Measurements from ENCODE around the gene HOOK2.

Gene HOOK2

DNA sequence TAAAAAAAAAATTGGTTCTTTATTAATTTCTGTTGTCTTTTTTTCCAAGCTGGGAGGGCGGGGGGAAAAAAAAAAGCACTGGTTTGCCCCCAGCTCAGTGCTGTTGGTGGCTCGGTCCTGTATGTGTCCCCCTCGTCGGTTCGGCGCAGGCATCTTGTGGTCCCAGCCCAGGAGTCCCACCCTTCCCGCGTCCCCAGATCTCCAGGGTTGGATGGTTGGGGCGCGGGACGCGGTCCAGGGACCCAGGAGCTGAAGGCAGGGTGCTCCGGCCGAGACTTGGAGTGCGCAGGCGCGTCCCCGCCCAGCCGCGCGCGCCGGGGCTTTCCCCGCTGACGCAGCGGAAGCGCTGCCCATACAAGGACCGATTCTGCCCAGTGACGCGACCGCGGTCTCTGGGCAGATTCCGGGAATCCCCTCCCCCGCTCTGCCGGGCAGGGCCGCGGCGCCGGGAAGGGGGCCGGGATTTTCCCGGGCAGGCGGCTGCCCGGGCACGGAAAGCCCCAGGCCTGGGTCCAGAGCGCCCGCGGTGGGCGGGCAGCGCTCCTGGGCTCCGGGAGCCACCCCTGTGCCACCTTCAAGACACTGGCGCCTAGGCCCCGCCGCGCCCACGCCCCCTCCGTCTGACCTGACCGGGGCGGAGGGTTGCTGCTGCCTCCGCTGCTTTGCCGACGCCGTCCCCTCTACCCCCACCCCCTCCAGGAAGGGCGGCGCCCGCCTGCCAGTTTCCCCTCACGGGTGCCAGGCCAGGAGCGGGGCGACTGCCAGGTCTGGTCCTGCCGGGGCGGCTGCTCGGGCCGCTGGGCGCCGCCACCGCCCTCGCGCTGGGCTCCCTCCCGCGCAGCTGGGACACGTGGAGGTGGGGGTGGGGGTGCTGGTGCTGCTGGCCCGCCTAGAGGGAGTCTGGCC is 18.2 kb upstream of the HOOK2 start:
- peak; percentile 92 to 94 for DNase-seq

DNA sequence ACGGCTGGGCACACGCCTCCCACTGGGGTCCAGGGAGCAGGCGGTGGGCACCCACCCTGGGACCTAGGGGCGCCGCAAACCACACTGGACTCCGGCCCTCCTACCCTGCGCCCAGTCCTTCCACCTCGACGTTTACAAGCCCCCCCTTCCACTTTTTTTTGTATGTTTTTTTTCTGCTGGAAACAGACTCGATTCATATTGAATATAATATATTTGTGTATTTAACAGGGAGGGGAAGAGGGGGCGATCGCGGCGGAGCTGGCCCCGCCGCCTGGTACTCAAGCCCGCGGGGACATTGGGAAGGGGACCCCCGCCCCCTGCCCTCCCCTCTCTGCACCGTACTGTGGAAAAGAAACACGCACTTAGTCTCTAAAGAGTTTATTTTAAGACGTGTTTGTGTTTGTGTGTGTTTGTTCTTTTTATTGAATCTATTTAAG is 17.5 kb upstream of the HOOK2 start:
- no peak for DNase-seq

DNA sequence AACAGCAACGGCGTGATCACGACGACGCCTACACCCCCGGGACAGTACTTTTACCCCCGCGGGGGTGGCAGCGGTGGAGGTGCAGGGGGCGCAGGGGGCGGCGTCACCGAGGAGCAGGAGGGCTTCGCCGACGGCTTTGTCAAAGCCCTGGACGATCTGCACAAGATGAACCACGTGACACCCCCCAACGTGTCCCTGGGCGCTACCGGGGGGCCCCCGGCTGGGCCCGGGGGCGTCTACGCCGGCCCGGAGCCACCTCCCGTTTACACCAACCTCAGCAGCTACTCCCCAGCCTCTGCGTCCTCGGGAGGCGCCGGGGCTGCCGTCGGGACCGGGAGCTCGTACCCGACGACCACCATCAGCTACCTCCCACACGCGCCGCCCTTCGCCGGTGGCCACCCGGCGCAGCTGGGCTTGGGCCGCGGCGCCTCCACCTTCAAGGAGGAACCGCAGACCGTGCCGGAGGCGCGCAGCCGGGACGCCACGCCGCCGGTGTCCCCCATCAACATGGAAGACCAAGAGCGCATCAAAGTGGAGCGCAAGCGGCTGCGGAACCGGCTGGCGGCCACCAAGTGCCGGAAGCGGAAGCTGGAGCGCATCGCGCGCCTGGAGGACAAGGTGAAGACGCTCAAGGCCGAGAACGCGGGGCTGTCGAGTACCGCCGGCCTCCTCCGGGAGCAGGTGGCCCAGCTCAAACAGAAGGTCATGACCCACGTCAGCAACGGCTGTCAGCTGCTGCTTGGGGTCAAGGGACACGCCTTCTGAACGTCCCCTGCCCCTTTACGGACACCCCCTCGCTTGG is 16.9 kb upstream of the HOOK2 start:
- peak; percentile 77 to 78 for DNase-seq

DNA sequence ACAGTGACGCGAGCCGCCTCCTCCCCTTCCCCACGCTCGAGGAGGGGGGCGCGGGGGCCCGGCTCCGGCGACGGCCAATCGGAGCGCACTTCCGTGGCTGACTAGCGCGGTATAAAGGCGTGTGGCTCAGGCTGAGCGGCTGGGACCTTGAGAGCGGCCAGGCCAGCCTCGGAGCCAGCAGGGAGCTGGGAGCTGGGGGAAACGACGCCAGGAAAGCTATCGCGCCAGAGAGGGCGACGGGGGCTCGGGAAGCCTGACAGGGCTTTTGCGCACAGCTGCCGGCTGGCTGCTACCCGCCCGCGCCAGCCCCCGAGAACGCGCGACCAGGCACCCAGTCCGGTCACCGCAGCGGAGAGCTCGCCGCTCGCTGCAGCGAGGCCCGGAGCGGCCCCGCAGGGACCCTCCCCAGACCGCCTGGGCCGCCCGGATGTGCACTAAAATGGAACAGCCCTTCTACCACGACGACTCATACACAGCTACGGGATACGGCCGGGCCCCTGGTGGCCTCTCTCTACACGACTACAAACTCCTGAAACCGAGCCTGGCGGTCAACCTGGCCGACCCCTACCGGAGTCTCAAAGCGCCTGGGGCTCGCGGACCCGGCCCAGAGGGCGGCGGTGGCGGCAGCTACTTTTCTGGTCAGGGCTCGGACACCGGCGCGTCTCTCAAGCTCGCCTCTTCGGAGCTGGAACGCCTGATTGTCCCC is 16.1 kb upstream of the HOOK2 start, which contains the start of gene JUNB:
TSS of gene JUNB (plus strand) at position 142 of the 706 bp plus-strand sequence. CDS start at position 428, 286 bp downstream.
- DNase-seq = peak; percentile 95 to 96

DNA sequence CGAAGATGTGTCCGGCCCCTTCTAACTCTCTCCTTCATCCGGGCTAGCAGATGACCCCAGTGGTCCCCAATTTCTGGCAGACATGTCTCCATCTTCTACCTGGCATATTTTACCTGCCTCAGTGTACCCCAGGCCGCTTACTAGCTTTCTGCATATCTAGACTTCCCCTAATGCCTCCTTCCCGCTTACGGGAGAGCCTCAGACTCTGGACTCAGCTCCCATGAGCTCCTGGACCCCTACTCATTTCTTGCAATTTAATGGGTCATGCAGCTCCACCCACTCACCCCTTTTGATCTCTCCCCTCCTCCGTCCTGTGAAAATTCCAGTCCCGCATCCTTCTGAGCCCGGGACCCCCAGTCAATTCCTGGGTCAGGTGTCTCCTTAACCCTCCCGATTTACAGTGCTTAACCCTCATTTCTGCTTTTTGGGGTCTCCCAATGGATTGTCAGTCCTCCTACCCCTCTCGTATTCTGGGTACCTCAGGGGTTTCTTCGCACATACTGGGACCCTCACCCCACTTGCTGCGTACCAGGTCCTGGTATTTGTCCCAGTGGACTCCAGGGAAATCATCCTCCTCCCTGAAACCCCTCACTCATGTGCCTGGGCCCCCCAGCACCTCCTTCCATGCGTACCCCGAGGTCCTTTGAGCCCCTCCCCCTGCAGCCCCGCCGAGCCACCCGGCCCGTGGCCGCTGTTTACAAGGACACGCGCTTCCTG is 15.4 kb upstream of the HOOK2 start:
- DNase-seq = no peak

DNA sequence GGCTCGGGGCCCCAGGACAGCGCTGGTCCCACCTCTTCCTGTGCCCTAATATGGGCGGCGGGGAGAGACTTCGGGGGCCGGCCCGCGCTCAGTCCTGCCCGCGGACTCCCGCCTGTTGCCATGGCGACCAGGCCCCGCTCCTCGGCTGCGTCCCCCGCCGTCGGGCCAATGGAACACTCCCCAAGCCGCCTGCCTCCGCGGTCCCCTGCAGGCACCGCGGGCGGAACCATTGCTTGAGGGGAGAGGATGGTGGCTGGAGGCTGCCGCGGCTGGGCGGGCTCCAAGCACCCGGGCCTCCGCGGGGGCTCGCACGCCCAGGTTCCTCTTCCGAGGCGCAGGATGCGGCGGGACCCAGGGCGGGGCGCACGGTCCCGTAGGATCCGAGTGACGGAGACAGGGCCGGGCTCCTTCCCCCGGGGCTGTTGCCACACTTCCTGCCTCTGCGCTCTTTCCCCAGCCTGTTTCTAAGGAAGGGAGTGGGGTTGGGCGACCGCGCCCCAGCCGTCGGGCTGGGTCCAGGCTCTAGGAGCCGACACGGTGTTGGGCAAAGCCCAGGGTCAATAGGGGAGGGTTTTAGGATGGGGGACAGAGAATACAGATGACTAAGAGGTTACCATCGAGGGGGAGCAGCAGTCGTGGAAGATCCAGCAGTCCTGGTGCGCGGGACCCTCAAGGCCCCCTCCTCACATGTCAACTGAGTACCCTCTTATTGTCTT is 14.7 kb upstream of the HOOK2 start:
- DNase-seq = peak; percentile 89 to 97

DNA sequence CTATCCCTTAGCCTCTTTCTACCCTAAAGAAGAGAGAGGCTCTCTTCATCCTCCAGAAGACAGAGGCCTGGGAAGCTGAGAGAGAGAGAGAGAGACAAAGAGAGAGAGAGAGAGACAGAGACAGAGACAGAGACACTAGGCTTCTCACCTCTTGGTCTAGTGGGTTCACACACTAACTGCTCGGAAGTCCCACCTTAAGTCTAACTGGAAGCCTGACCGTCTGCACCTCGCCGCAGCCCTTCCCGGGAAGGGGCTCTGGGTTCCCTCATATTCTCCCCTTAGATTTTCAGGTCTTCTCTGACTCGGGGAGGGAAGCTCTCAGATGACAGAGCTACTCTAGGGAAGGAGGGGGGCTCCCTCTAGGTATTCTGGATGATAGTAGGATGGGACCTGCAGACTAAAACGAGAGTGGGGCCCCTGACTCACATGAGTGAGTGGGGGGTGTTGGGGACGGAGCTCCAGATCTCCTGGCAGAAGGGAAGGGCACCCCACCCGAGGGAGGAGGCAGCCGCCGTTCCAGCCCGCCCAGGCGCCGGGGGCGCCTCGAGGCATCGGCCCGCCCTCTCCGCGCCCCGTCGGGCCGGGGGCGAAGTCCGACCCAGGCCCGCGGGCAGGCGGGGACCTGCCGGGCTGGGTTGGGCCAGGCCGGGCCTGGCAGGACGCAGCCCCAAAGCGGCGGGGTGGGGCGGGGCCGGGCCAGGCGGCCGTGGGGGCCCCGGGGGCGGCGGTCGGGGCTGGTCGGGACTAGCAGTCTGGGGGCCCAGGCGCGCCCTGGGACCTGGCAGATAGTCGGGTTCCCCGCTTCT is 13.9 kb upstream of the HOOK2 start:
- DNase-seq = peak in 1 of 2 donors; percentile 51

DNA sequence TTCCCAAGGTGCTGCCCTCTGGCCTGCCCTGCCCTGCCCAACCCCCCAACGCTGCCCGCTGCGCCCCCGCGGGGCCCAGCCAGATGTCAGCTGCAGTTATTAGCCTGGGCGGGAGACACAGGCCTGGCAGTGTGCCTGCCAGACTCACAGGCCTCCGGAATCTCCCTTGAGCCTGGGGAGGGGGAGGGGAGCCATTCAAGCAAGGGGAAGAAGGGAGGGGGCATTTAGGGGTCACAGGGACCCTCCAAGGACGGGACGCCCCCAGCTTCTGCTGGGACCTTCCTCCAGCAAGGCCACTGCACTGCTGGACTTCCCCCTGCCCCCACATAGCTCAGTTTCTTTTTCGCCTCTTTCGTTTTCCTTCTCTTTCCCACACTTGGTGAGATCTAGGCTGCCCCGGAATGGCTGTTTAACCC is 13.3 kb upstream of the HOOK2 start:
- peak in 1 of 2 donors; percentile 55 for DNase-seq

DNA sequence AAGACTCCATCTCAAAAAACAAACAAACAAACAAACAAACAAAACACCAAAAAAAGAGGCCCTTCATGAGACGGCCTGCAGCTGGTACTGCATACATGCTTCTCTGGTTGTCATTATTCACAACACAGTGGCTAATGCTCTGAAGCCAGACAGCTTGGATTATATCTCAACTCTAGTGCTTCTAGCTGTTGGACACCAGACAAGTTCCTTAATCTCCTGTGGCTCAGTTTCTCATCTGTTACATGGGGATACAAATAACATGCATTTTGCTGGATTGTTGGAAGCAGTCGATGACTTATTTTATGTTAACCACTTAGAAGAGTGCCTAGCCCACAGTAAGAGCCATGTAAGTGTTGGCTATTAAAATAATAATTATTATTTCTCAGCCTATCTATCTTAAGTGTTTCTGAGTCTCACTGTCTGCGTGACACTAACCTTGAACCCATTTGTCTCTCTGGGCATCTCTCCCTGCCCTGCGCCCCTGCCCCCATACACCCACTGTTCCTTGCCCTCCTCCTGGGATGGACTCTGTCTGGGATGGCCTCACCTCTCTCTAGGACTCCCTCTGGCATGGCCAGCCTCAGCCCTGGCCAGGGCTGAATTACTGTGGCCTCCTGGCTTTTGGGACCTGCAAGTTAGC is 12.8 kb upstream of the HOOK2 start:
- DNase-seq = no peak

DNA sequence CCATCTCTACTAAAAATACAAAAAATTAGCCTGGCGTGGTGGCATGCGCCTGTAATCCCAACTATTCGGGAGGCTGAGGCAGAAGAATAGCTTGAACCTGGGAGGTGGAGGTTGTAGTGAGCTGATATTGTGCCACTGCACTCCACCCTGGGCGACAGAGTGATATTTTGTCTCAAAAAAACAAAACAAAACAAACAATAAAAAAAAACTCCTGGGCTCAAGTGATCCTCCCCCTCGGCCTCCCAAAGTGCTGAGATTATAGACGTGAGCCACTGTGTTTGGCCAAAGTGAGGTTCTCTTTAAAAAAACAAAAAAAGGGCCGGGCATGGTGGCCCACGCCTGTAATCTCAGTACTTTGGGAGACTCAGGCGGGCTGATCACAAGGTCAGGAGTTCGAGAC is 12.1 kb upstream of the HOOK2 start:
- DNase-seq = no peak

DNA sequence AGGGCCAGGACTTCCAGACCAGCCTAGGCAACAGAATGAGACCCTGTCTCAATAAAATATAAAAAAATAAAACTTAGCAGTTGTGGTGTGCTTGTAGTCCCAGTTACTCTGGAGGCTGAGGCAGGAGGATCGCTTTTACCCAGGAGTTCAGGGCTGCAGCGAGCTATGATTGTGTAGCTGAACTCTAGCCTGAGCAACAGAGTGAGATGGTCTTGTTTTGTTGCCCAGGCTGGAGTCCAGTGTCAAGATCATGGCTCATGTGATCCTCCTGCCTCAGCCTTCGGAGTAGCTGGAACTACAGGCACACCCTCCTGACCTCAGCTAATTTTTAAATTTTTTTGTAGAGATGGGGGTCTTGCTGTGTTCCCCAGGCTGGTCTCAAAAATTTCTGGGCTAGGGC is 11.6 kb upstream of the HOOK2 start:
- DNase-seq = no peak

DNA sequence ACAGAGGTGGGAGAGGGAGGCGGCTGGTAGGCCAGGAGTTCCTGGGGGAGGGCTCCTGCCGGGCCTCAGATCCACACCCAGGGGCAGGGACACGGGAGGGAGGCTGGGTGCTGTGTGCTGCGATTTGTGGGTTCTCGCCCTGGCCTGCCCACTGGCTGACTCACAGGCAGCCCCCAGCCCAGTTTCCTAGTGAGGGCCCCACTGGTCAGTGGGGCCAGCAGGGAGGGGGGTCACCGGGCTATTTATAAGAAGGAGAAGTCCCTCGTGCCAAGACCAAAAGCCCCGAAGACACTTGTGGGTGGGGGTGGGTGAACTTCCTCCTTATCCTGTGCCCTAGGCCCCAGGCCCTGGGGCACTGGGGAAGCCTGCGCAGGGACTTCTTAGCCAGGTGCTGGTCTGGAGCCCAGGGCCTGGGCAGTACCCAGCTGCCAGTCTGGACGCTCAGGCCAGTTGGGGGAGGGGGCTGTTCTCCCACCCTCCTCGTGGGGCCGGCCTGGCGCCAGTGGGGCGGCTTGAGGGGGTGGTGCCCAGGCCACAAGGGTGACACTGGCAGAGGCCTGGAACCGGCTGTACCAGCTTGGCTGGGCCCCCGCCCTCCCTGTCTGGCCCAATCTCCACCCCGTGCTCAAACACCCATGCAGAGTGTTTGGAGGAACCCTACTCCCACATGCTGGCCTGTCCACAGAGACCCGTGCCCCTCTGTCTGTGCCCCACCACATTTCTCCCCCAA is 11.0 kb upstream of the HOOK2 start:
- DNase-seq = no peak

DNA sequence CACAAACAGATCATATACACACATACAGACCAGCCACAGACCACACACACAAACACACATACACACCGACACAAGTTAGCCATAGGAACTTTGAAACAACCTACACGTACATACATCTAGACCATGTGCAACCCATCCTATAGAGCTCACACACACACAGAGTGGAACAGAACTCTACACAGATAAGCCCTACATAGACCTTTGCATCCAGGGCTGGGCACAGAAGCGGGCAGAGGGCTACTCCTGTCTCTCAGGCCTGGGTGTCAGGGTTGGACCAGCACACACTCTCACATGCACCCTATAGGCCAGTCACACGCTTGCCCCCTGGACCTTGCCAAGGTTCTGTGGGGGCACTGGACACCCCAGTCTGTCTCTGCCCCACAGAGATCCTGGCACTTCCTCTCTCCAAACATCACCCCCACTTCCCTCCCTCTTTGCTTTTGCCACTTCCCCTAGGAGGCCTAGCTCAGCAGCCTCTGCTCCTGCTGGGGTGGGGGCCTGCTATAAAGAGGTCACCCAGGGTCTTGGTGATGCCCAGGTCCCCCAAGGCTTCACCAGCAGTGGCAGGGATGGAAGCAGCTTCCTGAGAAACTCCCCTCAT is 10.2 kb upstream of the HOOK2 start:
- no peak for DNase-seq

DNA sequence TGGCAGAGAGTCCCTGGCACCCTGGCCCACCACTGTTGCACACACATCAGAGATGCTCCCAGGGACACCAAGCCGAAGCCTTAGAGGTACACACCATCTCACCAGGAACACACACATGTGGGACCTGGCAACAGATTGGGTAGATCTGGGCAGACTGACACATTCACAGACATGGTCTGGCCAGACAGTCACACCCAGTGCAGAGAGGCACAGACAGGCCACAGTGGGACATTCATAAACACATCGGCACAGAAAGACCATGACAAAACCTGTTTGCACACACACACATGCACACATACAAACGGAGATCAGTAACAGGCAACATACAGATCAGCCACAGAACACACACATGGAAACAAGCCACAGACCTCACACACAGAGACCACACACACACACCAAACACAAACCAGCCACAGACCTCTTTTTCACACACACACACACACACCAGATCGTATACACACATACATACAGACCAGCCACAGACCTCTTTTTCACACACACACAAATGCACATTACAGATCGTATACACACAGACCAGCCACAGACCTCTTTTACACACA is 9.6 kb upstream of the HOOK2 start:
- no peak for DNase-seq

DNA sequence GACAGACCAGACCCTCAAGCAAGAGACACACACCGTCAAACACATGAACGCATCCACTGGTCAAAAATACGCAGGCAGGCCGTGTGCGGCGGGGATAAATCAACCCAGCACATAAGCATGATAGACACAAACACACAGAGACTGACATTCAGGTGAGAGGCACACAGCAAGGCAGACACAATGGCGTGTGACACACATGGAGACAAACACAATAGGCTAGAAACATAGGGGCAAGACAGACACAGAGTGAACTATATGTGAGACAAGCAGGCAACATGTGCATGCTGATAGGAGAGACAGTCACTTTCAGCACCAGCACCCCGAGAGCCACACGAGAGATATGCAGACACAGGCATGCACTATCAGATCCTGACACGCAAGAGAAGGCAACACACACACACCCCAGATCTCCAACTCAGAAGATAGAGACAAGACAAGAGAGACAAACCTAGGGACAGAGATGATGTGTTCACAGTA is 9.1 kb upstream of the HOOK2 start:
- no peak for DNase-seq

DNA sequence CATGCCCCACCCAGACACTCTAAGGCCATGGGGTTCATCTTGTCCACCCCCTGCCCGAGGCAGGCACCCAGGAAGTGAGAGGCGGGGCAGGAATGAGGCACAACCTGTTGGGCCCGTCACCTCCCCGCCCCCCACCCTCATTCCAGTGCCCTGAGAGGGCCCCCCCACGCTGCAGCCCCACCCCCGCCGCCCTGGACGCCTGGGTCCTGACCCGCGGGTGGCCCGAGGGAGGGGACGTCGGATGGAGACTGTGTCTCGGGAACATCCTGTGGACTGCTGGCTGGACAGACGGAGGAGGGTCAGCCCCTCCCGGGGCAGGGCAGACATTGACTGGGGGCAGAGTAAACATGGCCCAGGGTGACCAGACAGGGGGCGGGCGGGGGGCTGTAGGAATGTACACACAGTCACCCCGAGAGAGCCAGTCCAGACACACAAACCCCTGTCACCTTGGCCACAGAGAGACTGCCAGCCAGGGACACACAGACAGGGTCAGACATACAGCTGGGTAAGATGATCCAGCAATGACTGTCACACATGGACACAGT is 8.6 kb upstream of the HOOK2 start:
- DNase-seq = no peak

DNA sequence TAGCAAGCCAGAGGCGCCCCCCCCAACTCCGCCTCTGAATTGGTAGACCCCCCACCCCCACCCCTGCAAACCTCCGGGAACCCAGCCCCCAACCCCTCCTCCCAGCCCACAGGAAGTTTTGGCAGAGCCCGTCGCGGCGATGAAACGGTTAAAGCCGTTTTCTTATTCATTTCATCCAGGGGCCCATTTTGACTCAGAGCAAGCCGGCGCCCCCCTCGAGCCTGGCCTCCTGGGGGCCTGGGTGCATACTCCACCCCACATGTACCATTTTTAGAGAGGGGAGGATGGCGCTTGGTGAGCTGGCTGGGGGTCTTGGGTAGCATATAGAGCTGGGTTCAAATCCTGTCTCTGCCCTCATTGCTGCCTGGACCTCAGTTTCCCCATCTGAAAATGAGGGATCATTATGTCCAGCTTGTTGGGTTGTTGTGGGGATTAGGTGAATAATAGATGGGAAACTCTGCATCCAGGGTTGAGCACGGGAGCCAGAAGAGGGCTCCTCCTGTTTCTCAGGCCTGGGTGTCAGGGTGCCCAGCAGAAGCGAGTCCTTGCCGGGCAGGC is 8.0 kb upstream of the HOOK2 start:
- peak; percentile 65 to 75 for DNase-seq

All from stimulated activated CD4-positive, alpha-beta T cell treated with anti-CD3 and anti-CD28 coated beads, Interleukin-2, amount 100 ng/mL, for 24 hours (primary cell).